ENCODE results near the gene DRD3. TPM values are rescaled to one million over a fixed set of nuclear protein-coding genes. Genes with fewer than 3 reads are reported as not detected.

Gene DRD3
- polyA plus RNA-seq, 1 of the 3 experiments (the other 2 are of a cell fraction), result not detected

- TF ChIP-seq CTCF (IDR thresholded peaks at IDR 0.05) (peak; percentile 97), JUND (IDR thresholded peaks at IDR 0.05) (no peak), MEF2A (IDR thresholded peaks at IDR 0.05; ENCODE audit: borderline replicate concordance, low read depth) (no peak), GATA2 (CRISPR knock-in tag; IDR thresholded peaks at IDR 0.05) (no peak), TCF12 (IDR thresholded peaks at IDR 0.05) (peak; percentile 18; the same call in 1 of the 2 replicates), NFIC (IDR thresholded peaks at IDR 0.05; ENCODE audit: borderline replicate concordance) (peak; percentile 81), FOXM1 (IDR thresholded peaks at IDR 0.05; ENCODE audit: low read depth) (no peak), NRF1 (IDR thresholded peaks at IDR 0.05; ENCODE audit: low read depth, low read length) (no peak), EZH2phosphoT487 (IDR thresholded peaks at IDR 0.05; ENCODE audit: borderline replicate concordance, low read depth) (no peak), RFX5 (IDR thresholded peaks at IDR 0.05; ENCODE audit: low read length) (no peak), EP300 (IDR thresholded peaks at IDR 0.05; ENCODE audit: borderline replicate concordance in 1 of 2, low read depth in 1 of 2, low read length in 1 of 2) (0 out of 4 replicates have a peak, but pooled peaks of 1 of the 2 experiments have one; percentile 31), TAF1 (IDR thresholded peaks at IDR 0.05; ENCODE audit: borderline replicate concordance, low read depth, low read length) (no peak)
Observed at GRCh38 chr3:114152519-114153151, 26.2 kb downstream of the DRD3 start (continued).

GRCh38 chr3:114151091-114151490 is 27.8 kb downstream of the DRD3 start:
- ChIA-PET POLR2A (no interaction called here), CTCF (interaction anchor here (0.7 to 4.7 kb wide), 9 partner anchors 9 to 267 kb away, joined by 3 to 34 read pairs (median 4); partner anchors contain the start of gene DRD3)
- H3K9ac ChIP-seq, result no peak overlapping the region

More at GRCh38 chr3:114151091-114151490, 27.8 kb downstream of the DRD3 start:
- Histone ChIP-seq H3F3A (replicated peaks; ENCODE audit: insufficient read depth) (no peaks in the 10 kb centered on the region), H3K9me3 (no peaks in the 10 kb centered on the region), H3K27ac (ENCODE audit: low read depth in 2 of 2, low read length in 1 of 2) (no peak overlapping the region), H2AFZ (ENCODE audit: low read depth) (no peak overlapping the region), H3K27me3 (ENCODE audit: insufficient read depth) (no peaks in the 10 kb centered on the region), H3K9me2 (no peaks in the 10 kb centered on the region), H3K4me2 (no peak overlapping the region), H3K79me2 (ENCODE audit: insufficient read depth) (no peaks in the 10 kb centered on the region), H4K20me1 (ENCODE audit: insufficient read depth) (no peaks in the 10 kb centered on the region), H3K4me3 (ENCODE audit: low read depth in 2 of 2, low read length in 1 of 2) (no peak overlapping the region), H3K4me1 (ENCODE audit: control insufficient read depth in 1 of 2, insufficient read depth in 2 of 2, low read depth in 1 of 2, low read length in 1 of 2) (peaks cover 0 to 5% of the 10 kb centered on the region in 2 experiments; a peak in 1 of 4 replicates), H3K36me3 (replicated peaks in 1 of 2; ENCODE audit: control insufficient read depth in 1 of 2, insufficient read depth in 2 of 2, low read length in 1 of 2) (no peaks in the 10 kb centered on the region)
- WGBS (ENCODE audit: low lambda C conversion rate), result 67% methylated on average over 3 of the region's 3 CpGs
- DNase-seq, result no peak
- TF ChIP-seq EZH2phosphoT487 (IDR thresholded peaks at IDR 0.05; ENCODE audit: borderline replicate concordance, low read depth), result no peak
- TF ChIP-seq MAX (IDR thresholded peaks at IDR 0.05; ENCODE audit: low read depth), result no peak
- TF ChIP-seq GABPA (IDR thresholded peaks at IDR 0.05; ENCODE audit: low read depth), result no peak
- no peak for TF ChIP-seq MEF2A (IDR thresholded peaks at IDR 0.05; ENCODE audit: borderline replicate concordance, low read depth)
- TF ChIP-seq YY1 (IDR thresholded peaks at IDR 0.05; ENCODE audit: low read depth), result no peak

Data from SK-N-SH (cell line).